Stimulated activated CD4-positive, alpha-beta T cell treated with anti-CD3 and anti-CD28 coated beads, Interleukin-12 subunit alpha, Interleukin-12 subunit beta, amount 100 ng/mL, for 4 hours (primary cell): ENCODE data around the gene ADRA2C.

ENCODE experiments used
- DNase-seq: peaks from one replicate; pipeline ENCODE4 v3.0.0-alpha.2; 2020

Gene ADRA2C

DNA sequence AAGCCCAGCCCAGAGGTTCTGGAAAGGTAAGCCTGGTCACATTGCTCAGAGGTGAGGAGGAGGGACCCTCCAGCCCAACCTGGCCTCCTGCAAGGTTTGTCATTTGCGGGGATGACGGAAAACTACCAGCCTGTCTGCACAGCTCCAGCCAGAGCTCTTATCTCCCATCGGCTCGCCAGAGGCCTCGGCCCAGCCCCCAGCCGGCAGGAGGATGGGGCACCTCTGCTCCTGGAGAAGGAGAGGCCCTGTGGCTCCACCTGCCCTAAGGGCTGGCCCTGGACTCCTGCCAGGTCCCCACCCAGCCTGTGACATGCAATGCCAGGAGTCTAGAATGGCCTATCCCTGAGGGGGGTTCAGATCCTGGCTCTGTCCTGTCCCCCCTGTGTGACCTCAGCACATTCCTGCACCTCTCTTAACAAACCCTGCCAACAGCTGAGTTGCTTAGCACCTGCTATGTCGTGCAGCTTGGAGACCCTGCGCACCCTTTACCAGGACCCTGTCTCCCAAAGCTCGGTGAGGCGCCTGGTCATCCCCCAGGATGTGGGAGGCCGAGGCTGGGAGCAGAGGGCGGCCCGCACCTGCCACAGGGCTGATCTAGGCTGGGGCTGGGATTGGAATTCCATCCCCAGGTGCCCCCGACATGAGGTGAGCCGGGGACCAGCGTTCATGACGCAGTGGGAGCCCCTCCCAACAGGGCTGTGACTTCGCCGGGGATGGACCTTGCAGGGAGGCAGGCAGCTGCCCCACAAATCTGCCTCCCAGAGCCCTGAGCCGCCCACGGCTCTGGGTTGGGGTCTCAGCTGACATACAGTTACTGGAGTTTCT lies 14.4 kb downstream of the ADRA2C start:
- no peak for DNase-seq

DNA sequence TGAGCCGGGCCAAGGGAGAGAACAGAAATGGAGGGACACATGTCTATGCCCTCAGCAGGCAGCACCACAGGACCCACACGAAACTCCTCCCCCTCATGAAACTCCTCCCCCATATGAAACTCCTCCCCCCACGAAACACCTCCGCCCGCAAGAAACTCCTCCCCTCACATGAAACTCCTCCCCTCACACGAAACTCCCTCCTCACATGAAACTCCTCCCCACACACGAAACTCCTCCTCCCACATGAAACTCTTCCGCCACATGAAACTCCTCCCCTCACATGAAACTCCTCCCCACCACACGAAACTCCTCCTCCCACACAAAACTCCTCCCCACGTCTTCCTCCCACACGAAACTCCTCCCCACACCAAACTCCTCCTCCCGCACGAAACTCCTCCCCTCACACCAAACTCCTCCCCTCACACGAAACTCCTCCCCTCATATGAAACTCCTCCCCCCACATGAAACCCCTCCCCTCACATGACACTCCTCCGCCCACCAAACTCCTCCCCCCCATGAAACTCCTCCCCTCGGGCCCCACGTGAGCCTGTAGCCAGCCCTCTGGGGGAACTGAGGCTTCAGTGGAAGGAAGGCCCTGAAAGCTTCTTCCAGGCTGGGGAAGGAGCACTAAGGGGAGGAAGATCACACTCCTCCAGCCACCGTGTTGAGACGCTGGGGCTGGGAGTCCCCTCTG lies 15.2 kb downstream of the ADRA2C start:
- no peak for DNase-seq

DNA sequence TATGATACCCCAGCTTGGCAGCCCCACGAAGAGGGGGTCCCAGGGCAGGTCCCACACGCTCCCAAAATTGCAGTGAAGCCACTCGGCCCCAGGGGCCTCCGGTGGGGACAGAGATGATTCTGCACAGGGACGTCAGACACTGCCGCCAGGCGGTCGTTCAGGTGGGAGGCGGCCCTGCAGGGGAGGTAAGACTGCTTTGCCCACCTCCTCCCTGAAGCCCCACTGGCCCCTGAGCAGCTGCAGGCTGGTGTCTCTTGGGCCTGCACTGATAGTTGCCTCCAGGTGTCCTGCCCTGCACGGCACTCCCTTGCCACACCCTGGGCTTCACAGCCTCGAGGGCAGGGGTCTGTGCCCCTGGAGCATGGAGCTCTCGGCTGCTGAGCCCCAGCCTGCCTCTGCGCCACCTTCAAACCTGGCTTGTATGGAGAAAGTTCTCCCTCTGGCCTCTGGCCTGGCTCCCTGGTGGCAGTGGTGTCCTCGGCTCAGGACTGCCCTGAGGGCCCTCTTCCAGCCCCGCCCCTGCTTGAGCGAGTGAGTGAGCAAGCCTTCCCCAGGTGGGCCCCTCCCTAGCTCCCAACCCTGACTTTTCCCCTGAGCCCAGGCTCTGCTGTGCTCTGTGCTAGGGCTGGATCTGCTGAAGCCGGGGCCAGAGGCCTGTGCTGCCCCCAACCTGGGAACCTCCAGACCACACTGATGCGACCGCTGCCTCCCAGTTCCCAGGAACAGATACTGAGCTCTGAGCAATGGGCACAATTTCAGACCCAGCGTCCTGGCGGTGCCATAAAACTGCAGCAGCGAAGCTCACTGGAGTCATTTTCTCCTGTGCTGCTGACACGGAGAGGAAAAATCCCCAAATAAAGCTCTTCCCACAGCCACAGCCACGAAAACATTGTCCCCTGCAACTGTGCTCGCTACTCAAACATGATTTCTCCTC lies 16.1 kb downstream of the ADRA2C start:
- DNase-seq: no peak

GRCh38 chr4:3783693-3784306 lies 17.6 kb downstream of the ADRA2C start:
- DNase-seq: no peak

GRCh38 chr4:3784454-3785291 lies 18.5 kb downstream of the ADRA2C start:
- no peak for DNase-seq

DNA sequence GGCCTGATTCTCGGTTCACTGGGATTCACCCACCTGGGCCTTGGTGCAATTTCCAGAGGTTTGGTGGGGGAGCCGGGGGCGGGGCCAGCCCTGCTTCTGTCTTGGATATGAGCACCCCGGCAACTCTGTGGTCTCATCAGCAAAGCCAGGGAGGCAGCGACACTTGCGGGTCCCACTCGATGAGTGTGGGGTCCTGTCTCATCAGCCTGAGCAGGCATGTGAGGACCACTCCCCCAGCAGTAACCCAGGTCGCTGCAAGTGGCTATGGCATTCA lies 19.0 kb downstream of the ADRA2C start:
- no peak for DNase-seq

GRCh38 chr4:3786196-3786869 lies 20.1 kb downstream of the ADRA2C start:
- no peak for DNase-seq

- DNase-seq: no peak
These were observed 21.5 kb downstream of the ADRA2C start for GRCh38 chr4:3787489-3788365.

DNA sequence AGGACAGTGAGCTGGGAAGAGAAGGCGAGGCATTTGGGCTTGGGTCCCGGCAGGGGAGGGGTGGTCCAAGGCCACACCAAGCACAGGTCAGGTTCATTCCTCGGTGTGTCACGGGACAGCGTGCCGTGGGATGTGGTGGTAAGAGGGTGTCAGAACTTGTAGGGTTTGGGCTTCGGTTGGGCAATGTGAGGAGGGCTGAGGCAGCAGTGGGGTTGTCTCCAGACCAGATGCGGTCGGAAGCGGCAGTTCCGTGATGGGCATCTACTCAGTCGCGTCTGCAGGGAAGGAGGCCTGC lies 22.1 kb downstream of the ADRA2C start:
- DNase-seq: no peak

DNA sequence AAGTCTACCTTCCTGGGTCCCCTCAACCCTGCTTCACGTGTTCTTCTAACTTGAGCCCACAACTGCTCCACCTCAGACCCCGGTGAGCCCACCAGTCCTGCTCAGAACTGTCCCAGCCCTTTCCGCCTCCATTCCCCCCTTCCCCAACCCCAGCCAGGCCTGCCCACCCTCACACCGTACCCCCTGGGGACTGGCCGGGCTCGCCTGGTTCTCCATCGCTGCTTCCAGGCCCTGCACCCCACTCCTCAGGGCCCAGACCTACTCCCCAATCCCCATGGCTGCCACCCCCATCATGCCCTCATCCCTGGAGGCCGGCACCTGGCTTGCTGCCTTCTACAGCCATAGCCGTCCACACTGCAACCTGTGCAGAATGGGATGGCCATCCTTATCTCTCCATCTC lies 23.4 kb downstream of the ADRA2C start:
- no peak for DNase-seq

GRCh38 chr4:3790006-3790561 lies 23.9 kb downstream of the ADRA2C start:
- DNase-seq: no peak

DNA sequence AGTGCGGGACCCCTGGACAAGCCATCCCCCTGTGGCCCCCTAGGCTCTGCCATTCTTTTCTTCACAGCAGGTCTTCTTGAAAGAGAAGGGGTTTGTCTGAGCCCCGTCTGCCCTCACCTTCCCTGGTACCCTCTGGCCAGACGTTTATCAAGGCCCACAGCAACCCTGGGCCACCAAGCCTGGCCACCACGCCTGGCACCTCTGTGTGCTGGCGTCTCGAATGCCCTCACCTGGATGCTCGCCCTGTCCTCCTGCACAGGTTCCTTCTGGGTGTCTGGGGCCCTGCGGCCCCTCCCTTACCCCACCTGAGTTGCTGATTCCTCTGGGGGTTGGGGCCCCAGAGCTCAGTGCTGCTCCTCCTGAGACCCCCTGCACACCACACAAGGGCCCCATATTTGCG lies 25.1 kb downstream of the ADRA2C start:
- no peak for DNase-seq

DNA sequence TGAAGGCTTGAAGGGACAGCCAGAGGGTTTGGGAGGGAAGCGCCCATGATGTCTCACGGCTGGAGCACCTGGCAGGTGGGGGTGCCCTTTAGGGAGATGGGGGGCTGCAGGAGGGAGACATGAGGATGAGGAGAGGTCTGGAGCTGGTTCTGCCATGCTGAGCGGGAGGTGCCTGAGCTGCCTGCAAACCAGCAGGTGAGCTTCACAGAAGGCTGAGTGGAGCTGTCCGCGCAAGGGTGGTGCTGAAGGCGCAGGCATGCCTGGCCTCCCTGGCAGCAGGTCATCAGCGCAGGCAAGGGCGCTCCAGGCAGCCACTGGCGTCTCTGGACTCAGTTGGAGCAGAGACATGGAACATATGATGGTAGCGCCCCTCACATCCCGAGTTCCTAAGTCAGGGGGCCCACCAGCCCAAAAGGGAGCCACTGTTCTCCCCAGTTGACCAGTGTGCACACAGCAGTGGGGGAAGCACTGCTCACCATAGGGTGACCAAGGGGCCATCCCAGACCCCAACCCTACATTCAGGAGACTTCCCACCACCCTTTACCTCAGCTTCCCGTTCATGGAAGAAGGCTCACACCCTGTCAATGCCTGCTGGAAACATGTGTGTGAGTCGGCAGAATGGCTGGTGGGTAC lies 25.8 kb downstream of the ADRA2C start:
- DNase-seq: peak; percentile 12

- DNase-seq: no peak
These were observed 26.6 kb downstream of the ADRA2C start for GRCh38 chr4:3792813-3793212.

GRCh38 chr4:3793545-3793944 lies 27.4 kb downstream of the ADRA2C start:
- no peak for DNase-seq

DNA sequence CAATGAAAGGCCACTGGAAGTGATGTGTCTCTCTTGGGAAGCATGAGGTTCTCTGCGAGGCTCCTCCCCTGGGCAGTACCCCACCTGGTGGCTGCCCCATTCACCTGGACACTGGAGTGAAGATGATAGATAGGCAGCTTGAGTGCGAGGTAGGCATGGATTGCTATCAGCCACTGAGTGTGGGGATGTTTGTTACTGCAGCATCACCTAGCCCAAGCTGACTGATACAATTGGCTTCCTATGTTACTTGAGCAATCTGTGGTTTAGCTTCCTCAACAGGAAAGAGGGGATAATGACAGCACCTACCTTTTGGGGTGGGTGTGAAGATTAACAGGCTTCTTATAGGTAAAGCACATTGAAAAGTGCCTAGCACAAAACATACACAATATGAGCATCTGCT lies 30.8 kb downstream of the ADRA2C start:
- no peak for DNase-seq

- DNase-seq: no peak
These were observed 31.9 kb downstream of the ADRA2C start for GRCh38 chr4:3797831-3798790.

DNA sequence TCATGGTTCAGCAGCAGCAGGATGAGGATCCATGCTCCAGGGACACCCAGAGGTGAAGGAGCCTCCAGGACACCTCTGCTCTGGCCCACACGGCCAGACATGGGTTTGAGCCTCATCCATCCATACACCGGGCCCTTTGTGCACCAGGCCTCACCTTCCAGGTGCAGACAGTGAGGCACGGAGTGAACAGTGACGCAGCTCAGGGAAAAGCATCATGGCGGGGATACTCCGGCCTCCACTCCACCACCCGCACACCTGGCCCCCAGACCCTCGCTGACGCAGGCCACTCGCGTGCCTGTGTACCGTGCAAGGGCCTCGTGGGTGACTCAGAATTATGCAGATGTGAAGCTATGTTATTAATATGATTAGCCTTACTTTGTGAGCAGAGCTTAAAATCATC lies 33.3 kb downstream of the ADRA2C start:
- DNase-seq: no peak

- no peak for DNase-seq
These were observed 34.2 kb downstream of the ADRA2C start for GRCh38 chr4:3800351-3800750.
